H1 (cell line): Measurements from ENCODE around the gene TAAR1. TPM values are rescaled to one million over a fixed set of nuclear protein-coding genes. Genes with fewer than 3 reads are reported as not detected.

Source experiments
- CTBP2 ChIP-seq: IDR thresholded peaks from 2 replicates; pipeline ENCODE4 v1.7.0; 2011; ENCODE audit warnings: borderline replicate concordance, mild to moderate bottlenecking, moderate library complexity, mixed read lengths, low read length; ENCODE audit not compliant: insufficient read depth, insufficient read length
- JUND ChIP-seq: IDR thresholded peaks from 2 replicates; pipeline ENCODE4 v1.6.1; 2011; ENCODE audit warnings: mild to moderate bottlenecking, improper control_type of control experiment, low read length
- PHF8 ChIP-seq: fragments of 200-600 bp; sonication (generic); conservative IDR thresholded peaks from 2 replicates; pipeline ENCODE4 v1.7.1; 2012; ENCODE audit warnings: low read depth, mild to moderate bottlenecking, inconsistent platforms, low read length, moderate library complexity
- RAD21 ChIP-seq, 2 experiments: IDR thresholded peaks in 1 of 2; conservative IDR thresholded peaks in 1 of 2; 2 replicates each; pipeline ENCODE4 v1.6.1; 2011; ENCODE audit warnings: low read depth in 2 of 2, low read length in 2 of 2, improper control_type of control experiment in 1 of 2, inconsistent platforms in 1 of 2, mild to moderate bottlenecking in 1 of 2, moderate library complexity in 1 of 2
- SP2 ChIP-seq: IDR thresholded peaks from 2 replicates; pipeline ENCODE4 v1.6.1; 2012; ENCODE audit warnings: mild to moderate bottlenecking, low read length, inconsistent platforms
- TEAD4 ChIP-seq: IDR thresholded peaks from 2 replicates; pipeline ENCODE4 v1.6.1; 2012; ENCODE audit warnings: low read depth, low read length, inconsistent platforms, mixed read lengths
- polyA plus RNA-seq, 7 experiments: library from polyadenylated mRNA; depleted of rRNA in 3 of 7; stranded (reverse) in 5 of 7; unstranded in 2 of 7; fragments of >200 nt in 5 of 7; fragments of 200-250 nt in 2 of 7; gene quantifications; 1 replicate in 5 of 7; 2 replicates in 1 of 7; 4 replicates in 1 of 7; pipeline versions ENCODE4 v1.2.1 to v1.2.3, GENCODE V29; 2011 to 2013; ENCODE audit warnings: missing spikeins in 2 of 7, mixed read lengths in 2 of 7
- total RNA-seq: library from RNA; stranded (reverse); fragmentation: NEBNext Ultra II Directional; extraction: Animal tissue kit (Norgen Biotek cat#: 25700); gene quantifications from 2 replicates; pipeline ENCODE4 v1.2.1, GENCODE V29; 2021

TAAR1 gene
- total and polyA plus RNA-seq, 2 of the 8 experiments (the other 6 are each of a cell fraction or from before 2014, with no cell fraction given), result not detected

GRCh38 chr6:132684272-132684671, 25.3 kb upstream of the TAAR1 start (continued):
- TF ChIP-seq CTBP2 (no peak), PHF8 (no peak), SP2 (no peak), TEAD4 (no peak), RAD21 (IDR thresholded peaks at IDR 0.05 in 1 of 2, conservative IDR thresholded peaks at IDR 0.05 in 1 of 2; ENCODE audit: low read depth in 2 of 2, low read length in 2 of 2) (no peak), JUND (no peak)
- TF ChIP-seq, all 59 proteins: peak for 0
